Breast epithelium (tissue), 4 donors: ENCODE data around the gene CSF2. TPM values are rescaled to one million over a fixed set of nuclear protein-coding genes. Genes with fewer than 3 reads are reported as not detected.

Experiments used
- DNase-seq, 2 donors: peaks; one replicate each; pipeline ENCODE4 v3.0.0-alpha.2; 2019; ENCODE audit warnings: low spot score in 2 of 2
- H3K27ac ChIP-seq, 2 donors: fragments of 200-600 bp; sonication (generic) in 1 of 2; one replicate each; pipeline ENCODE4 v1.5.1; 2016 to 2019; ENCODE audit warnings: mild to moderate bottlenecking in 1 of 2
- H3K27me3 ChIP-seq, 2 donors: fragments of 200-600 bp; sonication (generic) in 1 of 2; one replicate each; pipeline versions ENCODE4 v1.5.1 to v1.6.0; 2017 to 2019; ENCODE audit warnings: control low read depth in 1 of 2, mild to moderate bottlenecking in 1 of 2
- H3K36me3 ChIP-seq: fragments of 200-600 bp; one replicate; pipeline ENCODE4 v1.5.1; 2019
- H3K4me1 ChIP-seq, 2 donors: fragments of 200-600 bp; sonication (generic); one replicate each; pipeline ENCODE4 v1.5.1; 2016 to 2019; ENCODE audit warnings: control low read depth in 1 of 2
- H3K4me3 ChIP-seq, 3 donors: fragments of 200-600 bp; sonication (generic); 1 replicate in 2 of 3; 2 replicates in 1 of 3; pipeline ENCODE4 v1.5.1; 2016 to 2019; ENCODE audit warnings: mild to moderate bottlenecking in 3 of 3, moderate library complexity in 2 of 3
- H3K9me3 ChIP-seq, 2 donors: fragments of 200-600 bp; sonication (generic) in 1 of 2; one replicate each; pipeline ENCODE4 v1.5.1; 2016 to 2019; ENCODE audit warnings: control low read depth in 1 of 2
- CTCF ChIP-seq, 3 donors: fragments of 450-650 bp; IDR thresholded peaks; one replicate each; pipeline ENCODE4 v1.5.1; 2016 to 2017; ENCODE audit warnings: antibody characterized with exemption in 3 of 3, mild to moderate bottlenecking in 3 of 3, moderate library complexity in 3 of 3
- POLR2A ChIP-seq: fragments of 450-650 bp; IDR thresholded peaks from one replicate; pipeline ENCODE4 v1.6.1; 2016; ENCODE audit warnings: antibody characterized with exemption, mild to moderate bottlenecking, moderate library complexity
- POLR2AphosphoS5 ChIP-seq, 3 donors: sonication (generic); formaldehyde crosslinking; IDR thresholded peaks; one replicate each; pipeline ENCODE4 v1.6.1; 2017; ENCODE audit warnings: antibody characterized with exemption in 3 of 3
- intact Hi-C: fragments of 100-400 bp; cut with DNase I; formaldehyde crosslinking; loops from one replicate; pipeline ENCODE4 v1.15.1; 2023; ENCODE audit warnings: low total_unique reads
- total RNA-seq, 3 donors: library from RNA; depleted of rRNA; stranded (reverse); fragments of >200 nt; gene quantifications; one replicate each; pipeline ENCODE4 v1.1.0, GENCODE V29; 2016

The CSF2 gene
- total RNA-seq, 3 donors from 2014 or later, result not detected

- H3K9me3 ChIP-seq, result no peaks in the 10 kb centered on the region
- H3K4me1 ChIP-seq, result no peaks in the 10 kb centered on the region
- peaks cover 0 to 10% of the 10 kb centered on the region in 2 donors for H3K27me3 ChIP-seq
- H3K36me3 ChIP-seq, result no peaks in the 10 kb centered on the region
- no peak for TF ChIP-seq POLR2A
- TF ChIP-seq POLR2AphosphoS5 (IDR thresholded peaks at IDR 0.05), result no peak
- TF ChIP-seq CTCF (IDR thresholded peaks at IDR 0.05), result no peak
- H3K27ac ChIP-seq, result no peak overlapping the region
- intact Hi-C loops, result no loop called here
- DNase-seq, result no peak
- H3K4me3 ChIP-seq, result no peak overlapping the region
Observed at GRCh38 chr5:132027027-132027426, 46.6 kb upstream of the CSF2 start.

- H3K36me3 ChIP-seq, result peaks cover 5% of the 10 kb centered on the region
- H3K4me3 ChIP-seq, result no peak overlapping the region
- no peak for TF ChIP-seq POLR2AphosphoS5 (IDR thresholded peaks at IDR 0.05)
- no peak for TF ChIP-seq POLR2A
- no peak for TF ChIP-seq CTCF (IDR thresholded peaks at IDR 0.05)
- no peak for DNase-seq
- H3K9me3 ChIP-seq, result peaks cover 0 to 6% of the 10 kb centered on the region in 2 donors
- H3K27me3 ChIP-seq, result peaks cover 0 to 10% of the 10 kb centered on the region in 2 donors
- H3K4me1 ChIP-seq, result no peaks in the 10 kb centered on the region
- intact Hi-C loops, result no loop called here
- no peak overlapping the region for H3K27ac ChIP-seq
Observed at GRCh38 chr5:132029609-132030330, 43.8 kb upstream of the CSF2 start.

GRCh38 chr5:132030610-132031009 is 43.0 kb upstream of the CSF2 start:
- H3K4me3 ChIP-seq, result no peak overlapping the region
- H3K27me3 ChIP-seq, result peaks cover 0 to 3% of the 10 kb centered on the region in 2 donors
- peaks cover 0 to 6% of the 10 kb centered on the region in 2 donors for H3K9me3 ChIP-seq
- intact Hi-C loops, result no loop called here
- H3K4me1 ChIP-seq, result no peaks in the 10 kb centered on the region
- DNase-seq, result no peak
- TF ChIP-seq POLR2AphosphoS5 (IDR thresholded peaks at IDR 0.05) (no peak), CTCF (IDR thresholded peaks at IDR 0.05) (no peak), POLR2A (no peak)
- H3K36me3 ChIP-seq, result peaks cover 5% of the 10 kb centered on the region
- no peak overlapping the region for H3K27ac ChIP-seq

- Histone ChIP-seq H3K27me3 (no peaks in the 10 kb centered on the region), H3K36me3 (peaks cover 5% of the 10 kb centered on the region), H3K4me1 (no peaks in the 10 kb centered on the region), H3K4me3 (no peak overlapping the region), H3K9me3 (peaks cover 0 to 6% of the 10 kb centered on the region in 2 donors), H3K27ac (no peak overlapping the region)
- no peak for DNase-seq
- intact Hi-C loops, result no loop called here
- no peak for TF ChIP-seq CTCF (IDR thresholded peaks at IDR 0.05)
- TF ChIP-seq POLR2AphosphoS5 (IDR thresholded peaks at IDR 0.05), result no peak
- no peak for TF ChIP-seq POLR2A
Observed at GRCh38 chr5:132032196-132032595, 41.4 kb upstream of the CSF2 start.

GRCh38 chr5:132033122-132033521 is 40.5 kb upstream of the CSF2 start:
- Histone ChIP-seq H3K36me3 (peaks cover 5% of the 10 kb centered on the region), H3K9me3 (peaks cover 0 to 6% of the 10 kb centered on the region in 2 donors), H3K27me3 (no peaks in the 10 kb centered on the region), H3K4me3 (no peak overlapping the region), H3K27ac (no peak overlapping the region), H3K4me1 (no peaks in the 10 kb centered on the region)
- intact Hi-C loops, result no loop called here
- TF ChIP-seq POLR2A, result no peak
- no peak for TF ChIP-seq POLR2AphosphoS5 (IDR thresholded peaks at IDR 0.05)
- no peak for TF ChIP-seq CTCF (IDR thresholded peaks at IDR 0.05)
- no peak for DNase-seq
